ENCODE measurements around the gene KCND2.

KCND2 gene

DNA sequence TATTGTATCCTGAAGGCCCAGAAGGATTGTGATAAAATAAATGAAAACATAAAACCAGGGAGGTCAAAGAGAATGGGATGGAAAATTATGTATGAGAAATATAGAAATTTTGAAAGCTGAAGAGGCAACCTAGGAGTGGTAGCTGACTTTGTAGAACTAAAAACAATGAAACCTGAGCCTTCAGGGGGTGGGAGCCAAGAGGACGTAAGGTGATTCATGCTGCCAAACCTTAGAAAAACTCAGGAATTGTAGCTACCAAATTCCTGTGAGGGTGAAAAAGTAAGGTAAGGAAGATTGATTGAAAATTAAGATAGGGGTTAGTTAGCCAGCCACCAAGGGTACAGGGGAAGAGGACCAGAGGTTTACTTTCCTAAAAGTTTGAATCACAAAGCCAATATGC is 213.2 kb downstream of the KCND2 start:
- no peak overlapping the region for H3K4me3 ChIP-seq (ENCODE audit: low read depth, low read length)
- no peak for DNase-seq (ENCODE audit: low read depth)
- TF ChIP-seq, protein P1, sequence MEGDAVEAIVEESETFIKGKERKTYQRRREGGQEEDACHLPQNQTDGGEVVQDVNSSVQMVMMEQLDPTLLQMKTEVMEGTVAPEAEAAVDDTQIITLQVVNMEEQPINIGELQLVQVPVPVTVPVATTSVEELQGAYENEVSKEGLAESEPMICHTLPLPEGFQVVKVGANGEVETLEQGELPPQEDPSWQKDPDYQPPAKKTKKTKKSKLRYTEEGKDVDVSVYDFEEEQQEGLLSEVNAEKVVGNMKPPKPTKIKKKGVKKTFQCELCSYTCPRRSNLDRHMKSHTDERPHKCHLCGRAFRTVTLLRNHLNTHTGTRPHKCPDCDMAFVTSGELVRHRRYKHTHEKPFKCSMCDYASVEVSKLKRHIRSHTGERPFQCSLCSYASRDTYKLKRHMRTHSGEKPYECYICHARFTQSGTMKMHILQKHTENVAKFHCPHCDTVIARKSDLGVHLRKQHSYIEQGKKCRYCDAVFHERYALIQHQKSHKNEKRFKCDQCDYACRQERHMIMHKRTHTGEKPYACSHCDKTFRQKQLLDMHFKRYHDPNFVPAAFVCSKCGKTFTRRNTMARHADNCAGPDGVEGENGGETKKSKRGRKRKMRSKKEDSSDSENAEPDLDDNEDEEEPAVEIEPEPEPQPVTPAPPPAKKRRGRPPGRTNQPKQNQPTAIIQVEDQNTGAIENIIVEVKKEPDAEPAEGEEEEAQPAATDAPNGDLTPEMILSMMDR (conservative IDR thresholded peaks at IDR 0.05; ENCODE audit: low read depth, low read length) = no peak

DNA sequence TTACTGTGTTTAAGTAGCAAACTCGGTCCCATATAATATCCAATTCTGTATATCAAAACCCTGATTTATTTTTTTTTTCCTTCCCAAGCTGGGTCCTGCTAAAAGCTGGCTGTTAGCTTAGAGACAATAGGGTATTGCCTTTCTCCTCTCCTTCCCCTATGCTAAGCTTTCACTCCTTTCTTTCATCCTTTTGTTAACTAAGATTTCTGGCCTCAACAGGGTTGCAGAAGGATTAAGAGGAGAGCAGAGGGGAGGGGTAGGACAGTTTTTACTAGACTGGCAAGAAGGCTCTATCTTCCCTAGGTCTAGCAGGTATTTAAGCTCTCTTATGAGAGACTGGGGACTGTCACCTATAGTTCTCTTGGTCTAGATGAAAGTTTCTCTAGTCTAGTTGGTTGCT is 229.2 kb downstream of the KCND2 start:
- H3K4me3 ChIP-seq (ENCODE audit: low read depth, low read length) = no peak overlapping the region
- DNase-seq (ENCODE audit: low read depth) = no peak
- TF ChIP-seq, protein P1 (conservative IDR thresholded peaks at IDR 0.05; ENCODE audit: low read depth, low read length) = no peak

DNA sequence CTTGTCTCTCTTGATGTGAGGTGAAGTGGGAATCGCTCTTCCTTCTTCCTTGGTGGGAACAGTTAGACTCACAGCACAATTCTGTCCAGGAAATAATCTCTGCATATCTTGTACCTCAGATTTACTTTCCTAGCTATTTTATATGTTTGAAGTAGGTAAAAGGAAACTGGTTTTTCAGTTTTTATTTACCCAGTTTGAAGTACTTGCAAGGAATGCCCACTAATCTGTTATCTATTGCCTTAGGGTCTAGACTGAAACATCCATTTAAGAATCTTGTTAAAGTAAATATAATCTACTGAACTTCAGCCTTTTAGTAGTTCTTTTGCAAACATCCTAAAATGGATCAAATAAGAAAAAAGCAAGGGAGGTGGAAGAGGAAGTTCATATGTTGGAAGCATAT is 229.8 kb downstream of the KCND2 start:
- TF ChIP-seq, protein P1 (conservative IDR thresholded peaks at IDR 0.05; ENCODE audit: low read depth, low read length) = no peak
- no peak overlapping the region for H3K4me3 ChIP-seq (ENCODE audit: low read depth, low read length)
- no peak for DNase-seq (ENCODE audit: low read depth)

DNA sequence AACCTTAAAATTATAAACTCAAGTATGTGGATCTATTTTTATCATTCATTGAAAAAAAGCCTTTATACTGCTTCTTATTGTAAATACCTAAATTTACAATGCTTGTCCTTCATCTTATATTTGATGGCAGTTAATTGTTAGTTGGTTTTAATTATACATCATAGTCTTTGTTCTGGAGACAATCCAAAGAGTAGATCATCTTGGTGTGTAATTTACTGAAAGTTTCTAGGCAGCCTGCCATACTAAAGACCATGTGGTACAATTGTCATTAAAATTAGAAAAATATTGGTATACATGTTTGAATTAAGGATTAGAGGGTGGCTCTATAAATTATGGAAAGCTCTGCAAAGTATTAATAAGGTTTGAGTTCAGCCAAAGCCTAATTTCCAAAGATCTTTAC is 231.4 kb downstream of the KCND2 start:
- DNase-seq (ENCODE audit: low read depth) = no peak
- H3K4me3 ChIP-seq (ENCODE audit: low read depth, low read length) = no peak overlapping the region
- TF ChIP-seq, protein P1 (conservative IDR thresholded peaks at IDR 0.05; ENCODE audit: low read depth, low read length) = no peak

DNA sequence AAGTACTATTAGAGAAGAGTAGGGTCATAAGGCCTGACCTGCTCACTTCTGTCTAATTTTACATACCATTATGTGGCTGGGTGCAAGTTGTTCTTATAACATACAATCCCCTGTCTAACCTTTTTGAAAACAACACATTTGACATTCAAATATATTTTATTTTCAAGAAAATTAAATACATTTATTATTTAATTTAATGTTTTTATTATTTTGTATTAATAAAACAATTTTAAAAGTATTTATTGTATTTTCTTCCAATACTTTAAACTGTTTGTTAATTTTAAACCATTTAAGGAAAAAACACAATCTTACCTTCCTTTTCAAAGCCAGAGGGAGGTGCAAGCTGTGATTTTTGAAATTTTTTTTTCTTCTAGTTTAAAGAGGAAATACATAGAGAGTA is 232.8 kb downstream of the KCND2 start:
- DNase-seq (ENCODE audit: low read depth) = no peak
- TF ChIP-seq, protein P1 (conservative IDR thresholded peaks at IDR 0.05; ENCODE audit: low read depth, low read length) = no peak
- no peak overlapping the region for H3K4me3 ChIP-seq (ENCODE audit: low read depth, low read length)

DNA sequence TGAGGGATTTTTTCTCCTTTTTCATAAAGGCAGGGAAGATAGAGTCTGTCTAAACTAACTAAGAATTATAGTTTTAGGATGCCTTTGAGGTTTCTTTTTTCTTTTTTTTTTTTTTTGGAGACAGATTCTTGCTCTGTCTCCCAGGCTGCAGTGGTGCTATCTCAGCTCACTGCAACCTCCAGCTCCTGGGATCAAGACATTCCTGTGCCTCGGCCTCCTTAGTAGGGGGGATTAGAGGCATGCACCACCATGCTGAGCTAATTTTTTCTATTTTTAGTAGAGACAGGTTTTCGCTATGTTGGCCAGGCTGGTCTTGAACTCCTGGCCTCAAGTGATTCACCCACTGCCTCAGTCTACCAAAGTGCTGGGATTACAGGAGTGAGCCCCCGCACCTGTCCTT is 239.7 kb downstream of the KCND2 start:
- TF ChIP-seq, protein P1 (conservative IDR thresholded peaks at IDR 0.05; ENCODE audit: low read depth, low read length) = no peak
- no peak for DNase-seq (ENCODE audit: low read depth)
- no peak overlapping the region for H3K4me3 ChIP-seq (ENCODE audit: low read depth, low read length)

DNA sequence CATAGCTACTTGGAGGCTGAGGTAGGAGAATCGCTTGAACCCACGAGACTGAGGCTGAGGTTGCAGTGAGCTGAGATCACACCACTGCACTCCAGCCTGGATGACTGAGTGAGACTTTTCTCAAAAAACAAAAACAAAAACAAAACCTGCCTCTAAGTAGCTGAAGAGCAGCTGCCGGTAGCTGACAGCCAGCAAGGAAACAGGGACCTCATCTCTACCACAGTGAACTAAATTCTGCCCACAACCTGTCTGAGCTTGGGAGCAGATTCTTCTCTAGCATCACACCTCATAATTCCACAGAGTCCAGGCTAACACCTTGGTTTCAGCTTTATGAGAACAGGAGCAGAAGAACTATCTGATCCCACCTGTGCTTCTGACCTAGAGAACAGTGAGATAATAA is 246.2 kb downstream of the KCND2 start:
- H3K4me3 ChIP-seq (ENCODE audit: low read depth, low read length) = no peak overlapping the region
- no peak for DNase-seq (ENCODE audit: low read depth)
- TF ChIP-seq, protein P1 (conservative IDR thresholded peaks at IDR 0.05; ENCODE audit: low read depth, low read length) = no peak
